Neutrophil (primary cell): ENCODE results near the gene CFB.

Experiments
- H3K27ac ChIP-seq: fragments of 200-600 bp; sonication (generic); 2 replicates; pipeline ENCODE4 v1.5.1; 2016; ENCODE audit warnings: mild to moderate bottlenecking, moderate library complexity
- H3K27me3 ChIP-seq: fragments of 200-600 bp; sonication (generic); 2 replicates; pipeline ENCODE4 v1.6.0; 2016; ENCODE audit warnings: mild to moderate bottlenecking
- H3K36me3 ChIP-seq: fragments of 200-600 bp; sonication (generic); 2 replicates; pipeline ENCODE4 v1.5.1; 2017
- H3K4me1 ChIP-seq, 2 experiments: fragments of 200-600 bp in 1 of 2; sonication (generic) in 1 of 2; 1 replicate in 1 of 2; 2 replicates in 1 of 2; pipeline versions ENCODE4 v1.5.1 to v1.6.1; 2013 to 2016; ENCODE audit warnings: low read depth in 1 of 2, low read length in 1 of 2, mild to moderate bottlenecking in 1 of 2, moderate library complexity in 1 of 2; ENCODE audit not compliant: control insufficient read depth in 1 of 2, insufficient read depth in 1 of 2
- H3K4me3 ChIP-seq, 2 experiments: fragments of 200-600 bp in 1 of 2; sonication (generic) in 1 of 2; 1 replicate in 1 of 2; 2 replicates in 1 of 2; pipeline ENCODE4 v1.5.1; 2013 to 2016; ENCODE audit warnings: low read depth in 1 of 2, low read length in 1 of 2, mild to moderate bottlenecking in 1 of 2, moderate library complexity in 1 of 2
- H3K9me3 ChIP-seq: fragments of 200-600 bp; sonication (generic); 2 replicates; pipeline ENCODE4 v1.5.1; 2016
- CTCF ChIP-seq: fragments of 200-600 bp; sonication (generic); IDR thresholded peaks from 2 replicates; pipeline ENCODE4 v1.5.1; 2016; ENCODE audit warnings: antibody characterized with exemption

The CFB gene

GRCh38 chr6:31919624-31920303, 26.1 kb upstream of the CFB start:
- no peak for TF ChIP-seq CTCF
- Histone ChIP-seq H3K4me1 (no peaks in the 10 kb centered on the region), H3K4me3 (no peak overlapping the region)

GRCh38 chr6:31920811-31921210, 25.1 kb upstream of the CFB start:
- Histone ChIP-seq H3K9me3 (no peaks in the 10 kb centered on the region), H3K36me3 (no peaks in the 10 kb centered on the region), H3K4me3 (no peak overlapping the region), H3K27me3 (no peaks in the 10 kb centered on the region), H3K4me1 (no peaks in the 10 kb centered on the region), H3K27ac (no peak overlapping the region)
- TF ChIP-seq CTCF: no peak

More at GRCh38 chr6:31919624-31920303, 26.1 kb upstream of the CFB start:
- no peaks in the 10 kb centered on the region for H3K27me3 ChIP-seq
- no peaks in the 10 kb centered on the region for H3K9me3 ChIP-seq
- no peaks in the 10 kb centered on the region for H3K36me3 ChIP-seq
- no peak overlapping the region for H3K27ac ChIP-seq

- TF ChIP-seq CTCF: no peak
- Histone ChIP-seq H3K4me1 (no peaks in the 10 kb centered on the region), H3K27ac (no peak overlapping the region), H3K9me3 (no peaks in the 10 kb centered on the region), H3K4me3 (no peak overlapping the region), H3K27me3 (peaks cover 10% of the 10 kb centered on the region), H3K36me3 (no peaks in the 10 kb centered on the region)
Observed at GRCh38 chr6:31922942-31923341, 23.0 kb upstream of the CFB start.

- no peaks in the 10 kb centered on the region for H3K4me1 ChIP-seq
- peaks cover 17% of the 10 kb centered on the region for H3K27me3 ChIP-seq
- no peak within 1 kb of the TSS for H3K4me3 ChIP-seq
- TF ChIP-seq CTCF: no peak
- H3K36me3 ChIP-seq: no peaks in the 10 kb centered on the region
- H3K9me3 ChIP-seq: no peaks in the 10 kb centered on the region
- H3K27ac ChIP-seq: no peak within 1 kb of the TSS
Observed at GRCh38 chr6:31927242-31927862, 18.5 kb upstream of the CFB start, which contains the start of gene C2. Gene C2, plus strand, starts transcription at chr6:31927717. Its CDS starts 36 bp downstream, at chr6:31927753.

GRCh38 chr6:31927863-31928671, 17.8 kb upstream of the CFB start:
- H3K27me3 ChIP-seq: peaks cover 17% of the 10 kb centered on the region
- H3K9me3 ChIP-seq: no peaks in the 10 kb centered on the region
- H3K4me1 ChIP-seq: no peaks in the 10 kb centered on the region
- no peak for TF ChIP-seq CTCF
- no peak overlapping the region for H3K4me3 ChIP-seq
- H3K36me3 ChIP-seq: no peaks in the 10 kb centered on the region
- no peak overlapping the region for H3K27ac ChIP-seq
